GM12874 (cell line): ENCODE results near the gene CHN2.

Source experiments
- CTCF ChIP-seq: IDR thresholded peaks from 2 replicates; pipeline ENCODE4 v1.5.1; 2011; ENCODE audit warnings: low read depth, mild to moderate bottlenecking, control low read depth, low read length, moderate library complexity; ENCODE audit not compliant: insufficient read depth

Gene CHN2

GRCh38 chr7:29488977-29489376, 294.4 kb downstream of the CHN2 start:
- TF ChIP-seq CTCF, result no peak

GRCh38 chr7:29490094-29490607, 295.6 kb downstream of the CHN2 start:
- no peak for TF ChIP-seq CTCF

- no peak for TF ChIP-seq CTCF
Observed at GRCh38 chr7:29494350-29494749, 299.8 kb downstream of the CHN2 start.

GRCh38 chr7:29495653-29496052, 301.1 kb downstream of the CHN2 start:
- TF ChIP-seq CTCF, result no peak

GRCh38 chr7:29496355-29497020, 301.9 kb downstream of the CHN2 start:
- no peak for TF ChIP-seq CTCF

GRCh38 chr7:29499932-29500331, 305.4 kb downstream of the CHN2 start:
- TF ChIP-seq CTCF, result no peak

- no peak for TF ChIP-seq CTCF
Observed at GRCh38 chr7:29500719-29501118, 306.1 kb downstream of the CHN2 start.

GRCh38 chr7:29502133-29502532, 307.6 kb downstream of the CHN2 start:
- TF ChIP-seq CTCF, result no peak
